ENCODE measurements around the gene VTCN1. TPM values are rescaled to one million over a fixed set of nuclear protein-coding genes. Genes with fewer than 3 reads are reported as not detected.

VTCN1 gene
- total RNA-seq, 2 experiments from 2014 or later = not detected

GRCh38 chr1:117173691-117174090 lies 37.0 kb downstream of the VTCN1 start:
- BruUV-seq (replicated peaks) = no TSS peak
- intact Hi-C loops (cut with micrococcal nuclease; ENCODE audit: unreplicated experiment) = no loop called here
- Histone ChIP-seq H3K36me3 (ENCODE audit: insufficient read depth, low read length) (no peaks in the 10 kb centered on the region), H3K79me2 (ENCODE audit: insufficient read depth, low read depth, low read length) (no peaks in the 10 kb centered on the region), H4K20me1 (ENCODE audit: insufficient read depth, low read length) (no peaks in the 10 kb centered on the region), H2AFZ (ENCODE audit: low read length) (no peak overlapping the region), H3K9me3 (ENCODE audit: low read length) (no peaks in the 10 kb centered on the region), H3K4me2 (ENCODE audit: low read length) (no peak overlapping the region), H3K27ac (ENCODE audit: low read depth, low read length, poor library complexity, severe bottlenecking) (no peak overlapping the region), H3K4me3 (ENCODE audit: low read depth, low read length, poor library complexity, severe bottlenecking) (no peak overlapping the region), H3K4me1 (ENCODE audit: insufficient read depth, low read length, poor library complexity, severe bottlenecking) (no peaks in the 10 kb centered on the region), H3K9me2 (ENCODE audit: insufficient read depth, low read length) (no peaks in the 10 kb centered on the region)
- TF ChIP-seq CTCF (conservative IDR thresholded peaks at IDR 0.05; ENCODE audit: low read length) (no peak), EZH2phosphoT487 (IDR thresholded peaks at IDR 0.05; ENCODE audit: borderline replicate concordance, low read depth, low read length) (no peak)
- CTCF ChIA-PET (ENCODE audit: unreplicated experiment) = no interaction called here
- DNase-seq (ENCODE audit: low spot score) = no peak
- POLR2A ChIA-PET = interaction anchor here (1.2 kb wide), 1 partner anchor 260 kb away, joined by 3 read pairs; no protein-coding TSS in a partner anchor

DNA sequence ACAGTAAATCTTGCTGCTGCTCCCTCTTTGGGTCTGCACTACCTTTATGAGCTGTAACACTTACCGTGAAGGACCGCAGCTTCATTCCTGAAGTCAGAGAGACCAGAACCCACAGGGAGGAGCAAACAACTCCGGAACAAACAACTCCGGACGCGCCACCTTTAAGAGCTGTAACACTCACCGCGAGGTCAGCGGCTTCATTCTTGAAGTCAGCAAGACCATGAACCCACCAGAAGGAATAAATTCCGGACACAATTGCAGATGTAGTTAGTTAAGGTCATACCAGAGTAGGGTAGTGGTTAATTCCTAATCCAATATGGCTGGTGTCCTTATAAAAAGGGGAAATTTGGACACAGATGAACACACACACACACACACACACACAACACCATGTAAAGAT lies 37.7 kb downstream of the VTCN1 start:
- CTCF ChIA-PET (ENCODE audit: unreplicated experiment) = no interaction called here
- POLR2A ChIA-PET = interaction anchor here (1.2 kb wide), 1 partner anchor 261 kb away, joined by 3 read pairs; no protein-coding TSS in a partner anchor

More for the DNA sequence above, 37.7 kb downstream of the VTCN1 start:
- H4K20me1 ChIP-seq (ENCODE audit: insufficient read depth, low read length) = no peaks in the 10 kb centered on the region
- H3K36me3 ChIP-seq (ENCODE audit: insufficient read depth, low read length) = no peaks in the 10 kb centered on the region
- no peaks in the 10 kb centered on the region for H3K9me3 ChIP-seq (ENCODE audit: low read length)
- no peaks in the 10 kb centered on the region for H3K79me2 ChIP-seq (ENCODE audit: insufficient read depth, low read depth, low read length)
- DNase-seq (ENCODE audit: low spot score) = no peak
- no peak overlapping the region for H3K4me3 ChIP-seq (ENCODE audit: low read depth, low read length, poor library complexity, severe bottlenecking)
- no TSS peak for BruUV-seq (replicated peaks)
- intact Hi-C loops (cut with micrococcal nuclease; ENCODE audit: unreplicated experiment) = no loop called here
- H2AFZ ChIP-seq (ENCODE audit: low read length) = no peak overlapping the region
- no peak overlapping the region for H3K27ac ChIP-seq (ENCODE audit: low read depth, low read length, poor library complexity, severe bottlenecking)
- TF ChIP-seq CTCF (conservative IDR thresholded peaks at IDR 0.05; ENCODE audit: low read length) (no peak), EZH2phosphoT487 (IDR thresholded peaks at IDR 0.05; ENCODE audit: borderline replicate concordance, low read depth, low read length) (no peak)
- H3K9me2 ChIP-seq (ENCODE audit: insufficient read depth, low read length) = no peaks in the 10 kb centered on the region
- no peaks in the 10 kb centered on the region for H3K4me1 ChIP-seq (ENCODE audit: insufficient read depth, low read length, poor library complexity, severe bottlenecking)
- H3K4me2 ChIP-seq (ENCODE audit: low read length) = no peak overlapping the region
